OCI-LY7 (cell line): ENCODE results near the gene PLAAT3. TPM values are rescaled to one million over a fixed set of nuclear protein-coding genes. Genes with fewer than 3 reads are reported as not detected.

ENCODE experiments used
- BruUV-seq: library from RNA; stranded (reverse); fragments of 400-500 nt; replicated peaks from 2 replicates; lab custom pipeline; 2021; lab: Mats Ljungman, UMichigan
- CTCF ChIA-PET: fragments of 300-600 bp; sonication (Branson Sonifier 250); formaldehyde crosslinking; loops from one replicate; lab custom pipeline; 2022; ENCODE audit warnings: antibody characterized with exemption; ENCODE audit not compliant: unreplicated experiment; lab: Charles Lee
- POLR2A ChIA-PET: fragments of 300-600 bp; sonication (Branson Sonifier 250); formaldehyde crosslinking; loops from one replicate; lab custom pipeline; 2022; ENCODE audit warnings: antibody characterized with exemption; lab: Charles Lee
- DNase-seq: peaks from one replicate; pipeline ENCODE4 v3.0.0-alpha.2; 2015; ENCODE audit warnings: low spot score
- H2AFZ ChIP-seq: fragments of 200-600 bp; sonication (generic), shearing (Covaris generic); 2 replicates; pipeline ENCODE4 v1.6.1; 2014; ENCODE audit warnings: mild to moderate bottlenecking, antibody characterized with exemption, low read length, moderate library complexity
- H3K27ac ChIP-seq: fragments of 200-600 bp; sonication (generic); 2 replicates; pipeline ENCODE4 v1.5.1; 2014; ENCODE audit warnings: mixed run types, low read depth, mild to moderate bottlenecking, moderate library complexity, low read length, inconsistent platforms; ENCODE audit not compliant: poor library complexity, severe bottlenecking
- H3K36me3 ChIP-seq: fragments of 200-600 bp; sonication (generic); 2 replicates; pipeline ENCODE4 v1.6.1; 2014; ENCODE audit warnings: mild to moderate bottlenecking, antibody characterized with exemption, low read length, moderate library complexity, mixed read lengths; ENCODE audit not compliant: insufficient read depth
- H3K4me1 ChIP-seq: fragments of 200-600 bp; sonication (generic); 2 replicates; pipeline ENCODE4 v1.5.1; 2014; ENCODE audit warnings: mild to moderate bottlenecking, low read length; ENCODE audit not compliant: insufficient read depth, poor library complexity, severe bottlenecking
- H3K4me2 ChIP-seq: fragments of 200-600 bp; sonication (generic); 2 replicates; pipeline ENCODE4 v1.6.1; 2014; ENCODE audit warnings: mild to moderate bottlenecking, low read length
- H3K4me3 ChIP-seq: fragments of 200-600 bp; sonication (generic); 2 replicates; pipeline ENCODE4 v1.5.1; 2014; ENCODE audit warnings: mild to moderate bottlenecking, low read depth, low read length; ENCODE audit not compliant: poor library complexity, severe bottlenecking
- H3K79me2 ChIP-seq: fragments of 200-600 bp; sonication (generic); 2 replicates; pipeline ENCODE4 v1.6.1; 2016; ENCODE audit warnings: low read depth, mild to moderate bottlenecking, low read length, moderate library complexity, mixed read lengths; ENCODE audit not compliant: insufficient read depth
- H3K9me2 ChIP-seq: fragments of 200-600 bp; sonication (generic); 2 replicates; pipeline ENCODE4 v1.6.1; 2016; ENCODE audit warnings: mild to moderate bottlenecking, low read length, mixed read lengths; ENCODE audit not compliant: insufficient read depth
- H3K9me3 ChIP-seq: fragments of 200-600 bp; sonication (generic); 2 replicates; pipeline ENCODE4 v1.6.1; 2014; ENCODE audit warnings: mild to moderate bottlenecking, mixed run types, low read length, mixed read lengths
- H4K20me1 ChIP-seq: fragments of 200-600 bp; sonication (generic); 2 replicates; pipeline ENCODE4 v1.6.1; 2014; ENCODE audit warnings: mild to moderate bottlenecking, antibody characterized with exemption, low read length, moderate library complexity, mixed read lengths; ENCODE audit not compliant: insufficient read depth
- EZH2phosphoT487 ChIP-seq: fragments of 200-600 bp; sonication (generic); IDR thresholded peaks from 2 replicates; pipeline ENCODE4 v1.6.1; 2018; ENCODE audit warnings: low read depth, borderline replicate concordance, mild to moderate bottlenecking, mixed run types, antibody characterized with exemption, low read length, moderate library complexity, mixed read lengths
- intact Hi-C: fragments of 100-400 bp; cut with micrococcal nuclease; formaldehyde crosslinking; loops from one replicate; pipeline ENCODE4 v1.10.0; 2022; ENCODE audit not compliant: unreplicated experiment
- total RNA-seq, 2 experiments: library from RNA; depleted of rRNA in 1 of 2; stranded (reverse); fragments of >200 nt in 1 of 2; shearing (Covaris generic) in 1 of 2; gene quantifications; 2 replicates each; pipeline ENCODE4 v1.2.3, GENCODE V29; 2014 to 2022
- TF ChIP-seq, protein P1 (sequence below): fragments of 200-600 bp; sonication (generic); conservative IDR thresholded peaks from 2 replicates; pipeline ENCODE4 v1.5.1; 2014; ENCODE audit warnings: mild to moderate bottlenecking, antibody characterized with exemption, low read length, moderate library complexity, mixed read lengths

The PLAAT3 gene
- total RNA-seq, 2 experiments from 2014 or later = 0.70 TPM; not detected in 1

DNA sequence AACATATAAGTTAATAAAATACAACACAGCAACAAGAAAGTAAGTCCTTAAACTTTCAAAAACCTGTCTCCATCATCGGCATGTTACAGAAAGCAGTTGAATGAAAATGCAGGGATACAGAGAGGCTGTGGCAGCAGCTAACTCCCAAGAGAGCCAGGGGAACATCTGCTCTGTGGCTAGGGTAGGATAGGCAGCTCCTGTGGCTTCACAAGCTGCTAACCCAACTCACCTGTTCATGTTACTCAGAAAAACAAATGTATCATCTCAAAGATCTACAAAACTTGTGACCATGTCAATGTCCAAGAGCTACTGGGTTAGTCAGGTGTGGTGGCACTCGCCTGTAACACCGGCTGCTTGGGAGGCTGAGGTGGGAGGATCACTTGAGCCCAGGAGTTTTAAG lies 15.2 kb upstream of the PLAAT3 start:
- Histone ChIP-seq H3K36me3 (peaks cover 71% of the 10 kb centered on the region), H2AFZ (no peak overlapping the region), H4K20me1 (no peaks in the 10 kb centered on the region), H3K27ac (no peak overlapping the region), H3K79me2 (no peaks in the 10 kb centered on the region), H3K9me3 (no peaks in the 10 kb centered on the region), H3K4me2 (no peak overlapping the region), H3K9me2 (no peaks in the 10 kb centered on the region), H3K4me1 (no peaks in the 10 kb centered on the region), H3K4me3 (no peak overlapping the region)
- ChIA-PET CTCF (no interaction called here), POLR2A (interaction anchor here (0.6 kb wide), 1 partner anchor 68 kb away, joined by 3 read pairs; no protein-coding TSS in a partner anchor)
- TF ChIP-seq, protein P1, sequence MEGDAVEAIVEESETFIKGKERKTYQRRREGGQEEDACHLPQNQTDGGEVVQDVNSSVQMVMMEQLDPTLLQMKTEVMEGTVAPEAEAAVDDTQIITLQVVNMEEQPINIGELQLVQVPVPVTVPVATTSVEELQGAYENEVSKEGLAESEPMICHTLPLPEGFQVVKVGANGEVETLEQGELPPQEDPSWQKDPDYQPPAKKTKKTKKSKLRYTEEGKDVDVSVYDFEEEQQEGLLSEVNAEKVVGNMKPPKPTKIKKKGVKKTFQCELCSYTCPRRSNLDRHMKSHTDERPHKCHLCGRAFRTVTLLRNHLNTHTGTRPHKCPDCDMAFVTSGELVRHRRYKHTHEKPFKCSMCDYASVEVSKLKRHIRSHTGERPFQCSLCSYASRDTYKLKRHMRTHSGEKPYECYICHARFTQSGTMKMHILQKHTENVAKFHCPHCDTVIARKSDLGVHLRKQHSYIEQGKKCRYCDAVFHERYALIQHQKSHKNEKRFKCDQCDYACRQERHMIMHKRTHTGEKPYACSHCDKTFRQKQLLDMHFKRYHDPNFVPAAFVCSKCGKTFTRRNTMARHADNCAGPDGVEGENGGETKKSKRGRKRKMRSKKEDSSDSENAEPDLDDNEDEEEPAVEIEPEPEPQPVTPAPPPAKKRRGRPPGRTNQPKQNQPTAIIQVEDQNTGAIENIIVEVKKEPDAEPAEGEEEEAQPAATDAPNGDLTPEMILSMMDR = no peak
- TF ChIP-seq EZH2phosphoT487 = no peak
- intact Hi-C loops = no loop called here
- BruUV-seq = no TSS peak
- DNase-seq = no peak

DNA sequence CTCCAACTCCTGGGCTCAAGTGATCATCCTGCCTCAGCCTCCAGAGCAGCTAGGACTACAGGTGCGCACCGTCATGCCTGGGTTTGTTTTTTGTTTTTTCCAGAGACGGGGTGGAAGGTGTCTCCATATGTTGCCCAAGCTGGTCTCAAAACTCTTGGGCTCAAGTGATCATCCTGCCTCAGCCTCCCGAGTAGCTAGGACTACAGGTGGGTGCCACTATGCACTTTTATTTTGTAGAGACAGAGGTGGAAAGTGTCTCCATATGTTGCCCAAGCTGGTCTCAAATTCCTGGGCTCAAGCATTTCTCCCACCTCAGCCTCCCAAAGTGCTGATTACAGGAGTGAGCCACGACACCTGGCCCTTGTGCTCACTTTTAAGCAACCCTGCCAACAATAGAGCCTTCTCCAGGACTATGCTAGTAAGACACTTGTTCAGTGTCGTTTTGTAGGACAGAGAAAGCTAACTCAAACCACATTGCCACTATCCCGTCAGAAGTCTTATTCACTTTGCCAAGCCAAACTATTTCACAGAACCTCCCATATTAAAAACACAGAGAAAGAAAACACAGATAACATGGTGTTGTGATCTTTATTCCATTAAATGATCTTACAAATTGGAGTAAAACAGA lies 9.4 kb upstream of the PLAAT3 start:
- Histone ChIP-seq H4K20me1 (no peaks in the 10 kb centered on the region), H3K9me2 (no peaks in the 10 kb centered on the region), H3K79me2 (no peaks in the 10 kb centered on the region), H3K9me3 (no peaks in the 10 kb centered on the region), H2AFZ (no peak overlapping the region), H3K4me3 (no peak overlapping the region), H3K4me1 (peaks cover 7% of the 10 kb centered on the region), H3K4me2 (no peak overlapping the region), H3K36me3 (peaks cover 21% of the 10 kb centered on the region), H3K27ac (no peak overlapping the region)
- intact Hi-C loops = no loop called here
- TF ChIP-seq, protein P1 = no peak
- TF ChIP-seq EZH2phosphoT487 = no peak
- CTCF ChIA-PET = no interaction called here
- BruUV-seq = no TSS peak
- no peak for DNase-seq
- POLR2A ChIA-PET = interaction anchor here (0.5 kb wide), 1 partner anchor 101 kb away, joined by 3 read pairs; no protein-coding TSS in a partner anchor

DNA sequence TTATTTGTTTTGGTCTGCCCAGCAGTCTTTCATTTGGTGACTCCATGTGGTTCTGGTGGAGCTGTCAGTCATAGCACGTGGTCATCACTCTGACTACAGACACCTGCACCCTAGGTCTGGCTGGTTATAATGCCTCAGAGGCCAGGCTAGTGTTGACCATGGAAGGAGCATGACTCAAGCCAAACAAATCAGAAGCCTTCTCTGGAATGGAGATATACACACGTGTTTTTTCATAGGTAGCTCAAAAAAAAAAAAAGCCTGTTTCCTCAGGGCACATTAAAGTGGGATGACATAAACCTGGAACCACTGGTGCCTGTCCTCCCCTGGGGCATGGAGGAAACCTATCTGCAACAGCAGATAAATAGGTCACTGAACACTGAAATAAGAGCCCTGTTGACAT lies 8.1 kb upstream of the PLAAT3 start:
- Histone ChIP-seq H3K36me3 (peaks cover 8% of the 10 kb centered on the region; the same call in 1 of the 2 replicates), H3K4me2 (no peak overlapping the region), H3K27ac (no peak overlapping the region), H3K79me2 (no peaks in the 10 kb centered on the region), H2AFZ (no peak overlapping the region), H3K9me2 (no peaks in the 10 kb centered on the region), H3K9me3 (no peaks in the 10 kb centered on the region), H3K4me1 (peaks cover 7% of the 10 kb centered on the region), H3K4me3 (no peak overlapping the region), H4K20me1 (no peaks in the 10 kb centered on the region)
- intact Hi-C loops = no loop called here
- ChIA-PET CTCF (no interaction called here), POLR2A (interaction anchor here (0.6 kb wide), 2 partner anchors 61 to 737 kb away, joined by 3 to 4 read pairs; no protein-coding TSS in a partner anchor)
- no TSS peak for BruUV-seq
- no peak for TF ChIP-seq EZH2phosphoT487
- TF ChIP-seq, protein P1 = no peak
- DNase-seq = no peak
